Liver (tissue), 3 donors: Measurements from ENCODE around the gene STRBP.

Experiments
- CTCF ChIP-seq: fragments of 150-350 bp; IDR thresholded peaks from 2 replicates; pipeline ENCODE4 v1.5.1; 2017; ENCODE audit warnings: improper control_type of control experiment, low read depth, low read length; ENCODE audit not compliant: missing input control
- EGR1 ChIP-seq, 2 donors: IDR thresholded peaks; 2 replicates each; pipeline ENCODE4 v1.6.1; 2016 to 2018; ENCODE audit warnings: antibody characterized with exemption in 2 of 2, low read depth in 2 of 2
- GABPA ChIP-seq, 2 donors: IDR thresholded peaks in 1 of 2; conservative IDR thresholded peaks in 1 of 2; 2 replicates each; pipeline ENCODE4 v1.6.1; 2016; ENCODE audit warnings: antibody characterized with exemption in 2 of 2, mild to moderate bottlenecking in 1 of 2, moderate library complexity in 1 of 2
- HNF4G ChIP-seq: IDR thresholded peaks from 2 replicates; pipeline ENCODE4 v1.6.1; 2016; ENCODE audit warnings: antibody characterized with exemption
- MAX ChIP-seq: IDR thresholded peaks from 2 replicates; pipeline ENCODE4 v1.6.1; 2016; ENCODE audit warnings: antibody characterized with exemption
- RAD21 ChIP-seq, 2 donors: IDR thresholded peaks; 2 replicates each; pipeline ENCODE4 v1.6.1; 2016; ENCODE audit warnings: antibody characterized with exemption in 2 of 2, mild to moderate bottlenecking in 2 of 2
- RXRA ChIP-seq, 2 donors: IDR thresholded peaks; 2 replicates each; pipeline ENCODE4 v1.6.1; 2017 to 2018; ENCODE audit warnings: antibody characterized with exemption in 2 of 2, mild to moderate bottlenecking in 1 of 2
- YY1 ChIP-seq: IDR thresholded peaks from 2 replicates; pipeline ENCODE4 v1.6.1; 2016; ENCODE audit warnings: antibody characterized with exemption, mild to moderate bottlenecking
- donor health status: healthy.
- donor health status: healthy.

GRCh38 chr9:123083680-123084079, 184.7 kb downstream of the STRBP start:
- no peak for TF ChIP-seq CTCF
- no peak for TF ChIP-seq RAD21 (IDR thresholded peaks at IDR 0.05)
- no peak for TF ChIP-seq RXRA (IDR thresholded peaks at IDR 0.05)
- TF ChIP-seq EGR1 (IDR thresholded peaks at IDR 0.05; ENCODE audit: low read depth in 2 of 2) = no peak
- TF ChIP-seq MAX = no peak
- TF ChIP-seq GABPA (IDR thresholded peaks at IDR 0.05 in 1 of 2, conservative IDR thresholded peaks at IDR 0.05 in 1 of 2) = no peak
- TF ChIP-seq HNF4G = no peak
- TF ChIP-seq YY1 = no peak
